ENCODE data around the gene PRKN.
"Not testable (repeated sequence)": the region's sequence is repeated elsewhere in the genome, so short reads cannot be mapped to it uniquely, and the experiment has no call there.

PRKN gene

DNA sequence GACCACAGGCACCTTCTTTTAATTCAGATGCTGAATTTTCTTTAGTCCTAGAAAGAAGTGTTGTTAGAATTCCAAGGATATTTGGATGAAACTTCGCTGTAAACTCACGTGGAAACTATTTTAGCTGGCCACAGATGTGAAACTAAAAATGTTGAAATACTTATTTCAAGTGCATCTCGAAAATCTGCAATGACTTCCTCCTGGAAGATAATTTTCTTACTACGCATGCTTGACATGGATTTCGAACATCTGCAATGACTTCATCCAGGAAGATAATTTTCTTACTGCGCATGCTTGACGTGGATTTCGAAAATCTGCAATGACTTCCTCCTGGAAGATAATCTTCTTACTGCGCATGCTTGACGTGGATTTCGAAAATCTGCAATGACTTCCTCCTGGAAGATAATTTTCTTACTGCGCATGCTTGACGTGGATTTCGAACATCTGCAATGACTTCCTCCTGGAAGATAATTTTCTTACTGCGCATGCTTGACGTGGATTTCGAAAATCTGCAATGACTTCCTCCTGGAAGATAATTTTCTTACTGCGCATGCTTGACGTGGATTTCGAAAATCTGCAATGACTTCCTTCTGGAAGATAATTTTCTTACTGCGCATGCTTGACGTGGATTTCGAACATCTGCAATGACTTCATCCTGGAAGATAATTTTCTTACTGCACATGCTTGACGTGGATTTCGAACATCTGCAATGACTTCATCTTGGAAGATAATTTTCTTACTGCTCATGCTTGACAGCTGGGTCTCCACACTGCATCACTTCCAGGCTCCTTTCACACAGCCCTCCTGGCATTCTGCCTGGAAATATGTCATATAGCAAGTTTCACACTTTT, 336.4 kb downstream of the PRKN start:
- H3K27ac ChIP-seq (ENCODE audit: low read length); H3K4me3 ChIP-seq (ENCODE audit: low read length); H3K36me3 ChIP-seq (ENCODE audit: insufficient read depth, low read depth, low read length); H3K27me3 ChIP-seq (ENCODE audit: insufficient read depth, low read length); H3K4me1 ChIP-seq (ENCODE audit: insufficient read depth, low read length); H3K9me3 ChIP-seq (ENCODE audit: insufficient read depth, low read depth, low read length); H3K9ac ChIP-seq (ENCODE audit: low read depth, low read length): not testable (repeated sequence)

DNA sequence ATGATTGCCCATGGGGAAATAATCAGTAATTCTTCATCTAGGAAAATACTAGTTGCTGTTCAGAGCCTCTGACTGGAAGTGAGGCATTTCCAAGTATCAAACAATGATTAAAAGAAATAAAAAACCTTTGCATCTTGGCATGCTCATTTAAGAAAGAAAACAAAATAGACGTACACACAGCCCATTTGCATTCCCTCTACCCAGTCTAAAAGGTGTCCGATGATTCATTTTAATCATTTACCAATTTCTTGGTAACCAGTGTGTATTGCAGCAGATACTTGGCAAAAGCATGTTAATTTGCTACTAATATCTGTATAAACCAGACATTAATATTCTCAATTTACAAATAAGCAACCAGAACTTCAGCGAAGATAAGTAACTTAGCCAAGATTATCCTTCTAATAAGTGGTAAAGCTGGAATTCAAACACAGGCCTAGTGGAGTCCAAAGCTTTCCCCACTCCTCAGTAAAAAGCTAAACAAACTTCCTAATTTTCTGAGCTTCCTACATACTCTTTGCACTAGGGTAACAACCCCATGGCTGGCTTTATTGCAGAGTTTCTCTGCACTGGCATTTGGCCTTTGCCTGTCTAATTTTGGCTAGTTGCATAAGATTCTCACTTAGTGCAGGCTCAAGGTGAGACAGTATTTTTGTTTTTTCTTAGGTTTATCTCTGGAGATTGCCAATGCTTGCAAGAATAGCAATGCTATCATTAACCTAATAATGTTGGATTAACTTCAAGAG, 338.1 kb downstream of the PRKN start:
- no peaks in the 10 kb centered on the region for H3K36me3 ChIP-seq (ENCODE audit: insufficient read depth, low read depth, low read length)
- no peak overlapping the region for H3K4me3 ChIP-seq (ENCODE audit: low read length)
- H3K27ac ChIP-seq (ENCODE audit: low read length), result no peak overlapping the region
- no peaks in the 10 kb centered on the region for H3K4me1 ChIP-seq (ENCODE audit: insufficient read depth, low read length)
- no peaks in the 10 kb centered on the region for H3K9me3 ChIP-seq (ENCODE audit: insufficient read depth, low read depth, low read length)
- H3K9ac ChIP-seq (ENCODE audit: low read depth, low read length), result no peak overlapping the region
- H3K27me3 ChIP-seq (ENCODE audit: insufficient read depth, low read length), result no peaks in the 10 kb centered on the region

DNA sequence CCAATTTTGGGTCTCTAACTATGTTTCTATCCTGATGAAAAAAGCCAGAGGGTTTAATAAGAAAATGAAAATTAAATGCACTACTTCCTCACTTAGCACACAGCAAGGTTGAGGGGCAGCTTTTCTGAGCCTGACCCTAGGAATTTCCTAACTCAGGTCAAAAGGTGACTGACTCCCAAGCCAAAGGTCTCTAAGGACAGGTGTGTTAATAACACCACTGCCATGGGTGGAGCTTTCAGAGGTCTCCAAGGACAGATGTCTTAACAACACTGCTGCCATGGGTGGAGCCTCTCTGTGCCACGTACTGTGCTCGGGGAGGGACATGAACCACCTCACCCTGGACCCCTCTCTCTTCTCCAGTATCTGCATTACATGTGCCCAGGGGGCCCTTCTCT, 339.2 kb downstream of the PRKN start:
- H3K36me3 ChIP-seq (ENCODE audit: insufficient read depth, low read depth, low read length), result no peaks in the 10 kb centered on the region
- H3K9me3 ChIP-seq (ENCODE audit: insufficient read depth, low read depth, low read length), result no peaks in the 10 kb centered on the region
- no peak overlapping the region for H3K9ac ChIP-seq (ENCODE audit: low read depth, low read length)
- no peaks in the 10 kb centered on the region for H3K4me1 ChIP-seq (ENCODE audit: insufficient read depth, low read length)
- no peaks in the 10 kb centered on the region for H3K27me3 ChIP-seq (ENCODE audit: insufficient read depth, low read length)
- no peak overlapping the region for H3K27ac ChIP-seq (ENCODE audit: low read length)
- no peak overlapping the region for H3K4me3 ChIP-seq (ENCODE audit: low read length)

DNA sequence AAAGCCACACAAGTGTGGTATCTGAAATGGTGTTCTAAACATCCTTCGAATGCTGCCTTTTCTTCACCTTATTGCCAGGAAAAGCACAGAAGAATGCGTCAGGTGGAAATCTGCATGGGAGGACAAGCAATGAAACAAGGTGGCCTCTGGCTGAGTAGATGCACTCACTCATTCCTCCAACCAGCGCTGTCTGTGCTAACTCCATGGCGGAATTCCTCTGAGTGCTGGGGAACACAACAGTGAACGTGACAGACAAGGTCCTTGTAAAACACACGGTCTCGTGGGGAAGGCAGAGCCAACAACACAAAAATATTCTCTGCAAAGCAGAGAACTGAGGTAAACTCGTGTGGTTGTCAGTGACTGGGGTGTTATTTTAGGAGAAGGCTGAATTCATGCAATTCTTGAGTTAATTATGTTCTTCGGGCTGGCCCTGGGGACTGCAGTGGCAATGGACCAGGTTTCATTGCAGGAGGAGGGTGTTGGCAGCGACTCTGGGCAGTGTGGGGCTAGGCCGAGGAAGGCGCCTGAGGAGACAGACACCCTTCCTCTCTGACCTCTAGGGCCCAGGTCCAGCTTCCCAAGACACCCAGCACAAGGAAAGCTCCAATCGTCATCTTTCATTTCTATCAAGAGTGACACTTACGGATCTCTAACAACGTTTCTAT, 339.7 kb downstream of the PRKN start:
- no peak overlapping the region for H3K4me3 ChIP-seq (ENCODE audit: low read length)
- no peaks in the 10 kb centered on the region for H3K36me3 ChIP-seq (ENCODE audit: insufficient read depth, low read depth, low read length)
- H3K27ac ChIP-seq (ENCODE audit: low read length), result no peak overlapping the region
- no peaks in the 10 kb centered on the region for H3K4me1 ChIP-seq (ENCODE audit: insufficient read depth, low read length)
- no peaks in the 10 kb centered on the region for H3K27me3 ChIP-seq (ENCODE audit: insufficient read depth, low read length)
- no peak overlapping the region for H3K9ac ChIP-seq (ENCODE audit: low read depth, low read length)
- no peaks in the 10 kb centered on the region for H3K9me3 ChIP-seq (ENCODE audit: insufficient read depth, low read depth, low read length)

DNA sequence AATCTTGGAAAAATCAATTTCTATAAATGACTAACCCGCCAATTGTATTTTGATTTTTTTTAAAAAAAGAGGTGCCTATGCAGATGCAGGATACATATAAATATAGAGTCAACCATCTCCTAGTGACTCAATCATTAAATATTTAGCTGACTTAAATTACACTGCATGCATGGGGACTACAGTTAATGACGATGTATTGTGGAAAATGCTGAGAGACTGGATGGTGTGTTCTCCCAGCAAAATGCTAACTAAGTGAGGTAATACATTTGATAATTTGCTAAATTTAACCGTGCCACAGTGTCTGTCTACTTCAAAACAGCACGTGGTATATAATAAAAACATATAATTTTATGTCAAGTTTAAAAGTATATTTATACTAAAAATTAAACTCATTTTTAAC, 341.6 kb downstream of the PRKN start:
- H3K27me3 ChIP-seq (ENCODE audit: insufficient read depth, low read length), result no peaks in the 10 kb centered on the region
- no peaks in the 10 kb centered on the region for H3K36me3 ChIP-seq (ENCODE audit: insufficient read depth, low read depth, low read length)
- H3K27ac ChIP-seq (ENCODE audit: low read length), result no peak overlapping the region

DNA sequence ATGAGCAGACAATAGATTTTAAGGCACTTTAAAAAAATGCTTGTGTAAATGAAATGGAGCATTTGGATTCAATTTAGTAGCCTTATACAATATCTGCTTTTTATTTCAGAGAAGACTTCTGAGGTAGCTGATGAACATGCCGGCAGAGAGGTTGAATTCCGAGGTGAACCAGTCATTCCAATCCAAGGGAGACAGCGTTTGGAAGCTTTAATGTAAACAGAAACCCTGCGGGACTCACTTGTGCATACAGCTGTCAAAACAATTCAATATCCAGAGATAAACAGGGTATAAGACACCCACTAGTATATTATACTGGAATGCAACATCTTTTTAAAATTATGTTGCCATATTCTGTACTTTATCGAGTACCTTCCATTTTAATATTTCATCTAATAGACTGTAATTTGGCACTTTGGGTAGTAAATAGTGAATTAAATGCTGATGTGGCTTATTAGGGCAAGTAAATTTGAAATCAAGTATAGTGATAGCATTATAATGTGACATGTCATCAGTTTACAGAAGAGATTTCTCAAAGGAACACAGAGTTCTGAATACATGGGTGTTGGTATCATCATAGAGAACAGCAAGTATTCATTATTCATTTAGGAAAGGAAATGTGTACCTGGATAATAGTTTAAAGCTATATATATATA, 347.7 kb downstream of the PRKN start:
- no peaks in the 10 kb centered on the region for H3K9me3 ChIP-seq (ENCODE audit: insufficient read depth, low read depth, low read length)
- H3K4me1 ChIP-seq (ENCODE audit: insufficient read depth, low read length), result no peaks in the 10 kb centered on the region
- no peaks in the 10 kb centered on the region for H3K27me3 ChIP-seq (ENCODE audit: insufficient read depth, low read length)
- H3K36me3 ChIP-seq (ENCODE audit: insufficient read depth, low read depth, low read length), result no peaks in the 10 kb centered on the region
- H3K27ac ChIP-seq (ENCODE audit: low read length), result no peak overlapping the region
- H3K4me3 ChIP-seq (ENCODE audit: low read length), result no peak overlapping the region
- no peak overlapping the region for H3K9ac ChIP-seq (ENCODE audit: low read depth, low read length)

More for the DNA sequence above, 341.6 kb downstream of the PRKN start:
- Histone ChIP-seq H3K9me3 (ENCODE audit: insufficient read depth, low read depth, low read length) (no peaks in the 10 kb centered on the region), H3K4me1 (ENCODE audit: insufficient read depth, low read length) (no peaks in the 10 kb centered on the region), H3K4me3 (ENCODE audit: low read length) (no peak overlapping the region), H3K9ac (ENCODE audit: low read depth, low read length) (no peak overlapping the region)

DNA sequence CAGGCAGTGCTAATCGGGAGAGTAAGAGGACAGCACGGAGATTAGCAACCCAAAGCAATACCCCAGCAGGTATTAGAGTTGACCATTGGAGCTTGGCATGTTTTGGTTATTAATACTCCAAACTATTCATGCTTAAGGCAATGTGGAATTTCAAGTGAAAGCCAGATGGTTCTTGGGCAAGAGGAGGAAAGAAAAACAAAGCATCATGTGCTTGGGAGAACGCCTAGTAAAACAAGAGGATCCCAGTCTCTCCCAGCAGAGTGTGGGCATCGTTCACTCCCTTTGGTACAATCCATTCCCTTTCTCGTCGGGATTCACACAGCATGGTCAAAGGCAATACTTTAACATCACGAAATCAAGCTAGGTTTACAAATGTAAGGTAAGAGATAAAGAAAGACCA, 349.8 kb downstream of the PRKN start:
- Histone ChIP-seq H3K36me3 (ENCODE audit: insufficient read depth, low read depth, low read length) (no peaks in the 10 kb centered on the region), H3K9me3 (ENCODE audit: insufficient read depth, low read depth, low read length) (no peaks in the 10 kb centered on the region), H3K9ac (ENCODE audit: low read depth, low read length) (no peak overlapping the region), H3K4me3 (ENCODE audit: low read length) (no peak overlapping the region), H3K4me1 (ENCODE audit: insufficient read depth, low read length) (no peaks in the 10 kb centered on the region), H3K27ac (ENCODE audit: low read length) (no peak overlapping the region), H3K27me3 (ENCODE audit: insufficient read depth, low read length) (no peaks in the 10 kb centered on the region)

DNA sequence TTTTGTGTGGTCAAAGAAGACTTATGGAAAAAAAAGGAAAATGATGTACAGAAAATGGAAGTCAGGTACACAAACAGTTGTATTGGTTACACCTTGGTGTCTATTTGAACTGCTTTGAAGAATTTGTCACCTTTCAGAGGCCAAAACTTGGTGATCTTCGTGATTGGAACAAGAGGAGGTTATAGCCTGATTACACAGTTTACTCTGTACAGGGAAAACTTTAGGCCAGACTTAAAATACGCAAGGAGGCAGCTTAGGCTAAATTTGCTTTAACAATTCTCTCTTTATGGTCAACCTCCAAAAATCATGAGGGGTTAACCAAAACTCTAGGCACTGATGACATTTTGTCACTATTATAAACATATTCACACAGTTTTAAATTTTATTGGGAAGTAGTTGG, 353.7 kb downstream of the PRKN start:
- H3K9me3 ChIP-seq (ENCODE audit: insufficient read depth, low read depth, low read length), result no peaks in the 10 kb centered on the region
- H3K27me3 ChIP-seq (ENCODE audit: insufficient read depth, low read length), result no peaks in the 10 kb centered on the region
- H3K4me3 ChIP-seq (ENCODE audit: low read length), result no peak overlapping the region
- H3K4me1 ChIP-seq (ENCODE audit: insufficient read depth, low read length), result no peaks in the 10 kb centered on the region; the same call in 1 of the 2 replicates
- H3K9ac ChIP-seq (ENCODE audit: low read depth, low read length), result no peak overlapping the region
- H3K36me3 ChIP-seq (ENCODE audit: insufficient read depth, low read depth, low read length), result no peaks in the 10 kb centered on the region
- no peak overlapping the region for H3K27ac ChIP-seq (ENCODE audit: low read length)

DNA sequence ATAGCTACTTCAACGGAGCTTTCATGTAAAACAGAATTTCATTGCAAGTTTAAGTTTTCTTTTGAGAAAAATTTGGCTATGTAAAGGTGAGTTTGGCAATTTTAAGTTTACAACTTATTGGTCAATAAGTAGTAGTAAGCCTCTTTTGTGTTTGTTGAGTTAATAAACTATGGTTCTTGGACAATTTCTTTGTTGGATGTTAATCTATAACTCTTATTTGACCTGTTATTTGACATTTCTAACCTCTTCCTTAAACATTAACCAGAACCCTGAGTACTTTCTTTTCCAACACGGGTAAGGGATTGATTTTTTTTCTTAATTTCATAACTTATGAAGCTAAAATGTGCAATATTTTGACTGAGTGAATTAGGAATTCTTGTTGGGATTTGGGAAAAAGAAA, 354.4 kb downstream of the PRKN start:
- Histone ChIP-seq H3K27me3 (ENCODE audit: insufficient read depth, low read length) (no peaks in the 10 kb centered on the region), H3K4me3 (ENCODE audit: low read length) (no peak overlapping the region), H3K36me3 (ENCODE audit: insufficient read depth, low read depth, low read length) (no peaks in the 10 kb centered on the region), H3K9ac (ENCODE audit: low read depth, low read length) (no peak overlapping the region), H3K9me3 (ENCODE audit: insufficient read depth, low read depth, low read length) (no peaks in the 10 kb centered on the region), H3K27ac (ENCODE audit: low read length) (no peak overlapping the region), H3K4me1 (ENCODE audit: insufficient read depth, low read length) (no peaks in the 10 kb centered on the region; the same call in 1 of the 2 replicates)

DNA sequence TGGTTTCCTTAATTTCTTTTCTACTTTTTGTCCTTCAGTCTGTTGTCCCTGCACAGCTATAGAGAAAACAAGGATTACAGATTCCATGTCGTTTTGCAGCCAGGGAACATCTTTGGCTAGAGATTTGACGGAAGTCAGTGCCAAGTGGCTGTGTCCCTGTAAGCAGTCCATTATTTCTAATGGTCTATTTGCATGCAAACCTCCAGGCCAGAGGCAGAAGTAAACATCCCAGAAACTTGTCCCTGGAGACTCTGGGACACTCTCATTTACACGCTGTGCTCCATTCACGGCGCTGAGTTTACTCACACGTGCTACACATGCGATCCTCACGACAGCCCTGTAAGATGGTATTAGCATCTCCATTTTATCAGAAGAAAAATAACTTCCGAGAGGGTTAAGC, 355.5 kb downstream of the PRKN start:
- H3K27me3 ChIP-seq (ENCODE audit: insufficient read depth, low read length), result no peaks in the 10 kb centered on the region
- no peak overlapping the region for H3K4me3 ChIP-seq (ENCODE audit: low read length)
- H3K9ac ChIP-seq (ENCODE audit: low read depth, low read length), result no peak overlapping the region
- no peak overlapping the region for H3K27ac ChIP-seq (ENCODE audit: low read length)
- H3K4me1 ChIP-seq (ENCODE audit: insufficient read depth, low read length), result no peaks in the 10 kb centered on the region; the same call in 1 of the 2 replicates
- H3K36me3 ChIP-seq (ENCODE audit: insufficient read depth, low read depth, low read length), result no peaks in the 10 kb centered on the region
- no peaks in the 10 kb centered on the region for H3K9me3 ChIP-seq (ENCODE audit: insufficient read depth, low read depth, low read length)

DNA sequence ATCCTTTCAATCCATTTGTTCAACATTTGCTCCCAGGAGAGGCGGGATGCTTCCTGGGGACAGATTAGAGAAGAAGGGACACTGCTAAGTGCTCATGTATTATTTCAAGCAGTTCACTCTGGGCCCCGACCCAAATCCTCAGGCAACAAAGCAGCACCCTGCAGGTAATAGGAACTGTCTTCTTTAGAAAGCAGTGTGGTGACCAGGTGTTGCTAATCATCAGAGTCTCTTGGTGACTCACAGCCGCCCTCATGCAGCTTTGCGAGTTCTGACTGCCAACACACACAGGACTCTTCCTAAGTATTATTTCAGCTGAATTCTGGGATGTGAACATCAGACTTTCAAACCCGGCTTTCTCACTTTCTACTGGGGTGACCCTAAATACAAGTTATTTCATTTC, 356.4 kb downstream of the PRKN start:
- no peak overlapping the region for H3K9ac ChIP-seq (ENCODE audit: low read depth, low read length)
- H3K4me1 ChIP-seq (ENCODE audit: insufficient read depth, low read length), result no peaks in the 10 kb centered on the region; the same call in 1 of the 2 replicates
- H3K4me3 ChIP-seq (ENCODE audit: low read length), result no peak overlapping the region
- H3K36me3 ChIP-seq (ENCODE audit: insufficient read depth, low read depth, low read length), result no peaks in the 10 kb centered on the region
- no peak overlapping the region for H3K27ac ChIP-seq (ENCODE audit: low read length)
- no peaks in the 10 kb centered on the region for H3K9me3 ChIP-seq (ENCODE audit: insufficient read depth, low read depth, low read length)
- no peaks in the 10 kb centered on the region for H3K27me3 ChIP-seq (ENCODE audit: insufficient read depth, low read length)

Measured in iPS-20b (cell line).